ENCODE data around the gene FAM228B. TPM values are rescaled to one million over a fixed set of nuclear protein-coding genes. Genes with fewer than 3 reads are reported as not detected.

FAM228B gene
- total and polyA plus RNA-seq, 9 of the 15 experiments (the other 6 are each of a cell fraction or from before 2014, with no cell fraction given) = 1.1 to 3.7 (median 2.6) TPM

- TF ChIP-seq ZNF609 (CRISPR knock-in tag; IDR thresholded peaks at IDR 0.05; ENCODE audit: borderline replicate concordance) (no peak), RFX1 (IDR thresholded peaks at IDR 0.05) (no peak), ZNF282 (CRISPR knock-in tag; IDR thresholded peaks at IDR 0.05) (peak; percentile 87), ZNF830 (CRISPR knock-in tag; IDR thresholded peaks at IDR 0.05) (no peak), ZNF217 (CRISPR knock-in tag; IDR thresholded peaks at IDR 0.05) (no peak), CBX2 (IDR thresholded peaks at IDR 0.05; ENCODE audit: insufficient read depth, low read length, poor library complexity, severe bottlenecking) (no peak), ZBTB40 (IDR thresholded peaks at IDR 0.05) (peak; percentile 58; the same call in 1 of the 2 replicates), ZBTB40 (CRISPR knock-in tag; IDR thresholded peaks at IDR 0.05) (no peak), TCF3 (CRISPR knock-in tag; IDR thresholded peaks at IDR 0.05) (no peak), SMARCA5 (IDR thresholded peaks at IDR 0.05) (no peak), RFX7 (CRISPR knock-in tag; IDR thresholded peaks at IDR 0.05) (no peak), HMGXB4 (CRISPR knock-in tag; IDR thresholded peaks at IDR 0.05) (peak; percentile 74; the same call in 1 of the 2 replicates)
Observed at GRCh38 chr2:24123195-24123921, at the start of gene FAM228B, which contains the start of gene PFN4 (continued).
